Measurements from ENCODE around the gene EEF2. TPM values are rescaled to one million over a fixed set of nuclear protein-coding genes. Genes with fewer than 3 reads are reported as not detected.
A peak's percentile ranks its signal among the peaks of the same experiment; 100 is the strongest.

The EEF2 gene
- total RNA-seq, 1 experiment from 2014 or later, result 3,615 TPM

- H4K20me1 ChIP-seq (ENCODE audit: control insufficient read depth, insufficient read depth, insufficient read length), result no peaks in the 10 kb centered on the region
- Mint-ChIP-seq H3K27ac (peak overlapping the region; percentile 98 to 99 (median 99); a peak in 6 of 7 replicates), H3K4me3 (peak overlapping the region; percentile 94 to 95), H3K4me1 (peaks cover 22 to 31% of the 10 kb centered on the region in 2 experiments), H3K36me3 (ENCODE audit: insufficient read depth in 1 of 3, low read depth in 3 of 3) (peaks cover 16 to 46% (median 35%) of the 10 kb centered on the region in 3 experiments; a peak in 6 of 7 replicates), H3K9me3 (no peaks in the 10 kb centered on the region), H3K27me3 (ENCODE audit: low read depth) (peaks cover 2% of the 10 kb centered on the region)
- H4K5ac ChIP-seq (ENCODE audit: insufficient read length, low read depth, low read length), result no peak overlapping the region
- H2AK5ac ChIP-seq (ENCODE audit: insufficient read length, low read length), result no peak overlapping the region
- H2BK15ac ChIP-seq (ENCODE audit: low read depth, low read length), result no peak overlapping the region
- no peak overlapping the region; the same call in 1 of the 2 replicates for H3K4ac ChIP-seq (ENCODE audit: low read depth, low read length)
- H4K8ac ChIP-seq (replicated peaks; ENCODE audit: insufficient read length, low read depth, low read length), result no peak overlapping the region
- no peak overlapping the region for H3T11ph ChIP-seq (ENCODE audit: low read length)
- H2BK120ac ChIP-seq (ENCODE audit: low read depth, low read length, poor library complexity, severe bottlenecking), result no peak overlapping the region
- peaks cover 7% of the 10 kb centered on the region for H3K79me1 ChIP-seq (ENCODE audit: insufficient read depth, low read depth, low read length, poor library complexity, severe bottlenecking)
- H3K4me1 ChIP-seq (ENCODE audit: insufficient read depth, low read length), result peaks cover 2% of the 10 kb centered on the region; the same call in 1 of the 2 replicates
- no peak for DNase-seq
- H3K4me2 ChIP-seq (ENCODE audit: insufficient read depth, insufficient read length, low read length), result peak overlapping the region; percentile 96
- H2BK12ac ChIP-seq (ENCODE audit: insufficient read length, low read depth, low read length), result no peak overlapping the region
- TF ChIP-seq CTCF (conservative IDR thresholded peaks at IDR 0.05), result no peak
- no peak overlapping the region for H3K56ac ChIP-seq (ENCODE audit: insufficient read length, low read depth, low read length)
- H3K23me2 ChIP-seq (ENCODE audit: insufficient read length, low read depth, low read length, poor library complexity, severe bottlenecking), result peaks cover 13% of the 10 kb centered on the region
- no peaks in the 10 kb centered on the region for H3K27me3 ChIP-seq (ENCODE audit: insufficient read depth, low read length)
- H2BK5ac ChIP-seq (ENCODE audit: insufficient read length, low read length), result no peak overlapping the region
- H3K14ac ChIP-seq (ENCODE audit: insufficient read depth, low read length), result peak overlapping the region; percentile 88; the same call in 1 of the 2 replicates
- no peak overlapping the region for H4K91ac ChIP-seq (ENCODE audit: insufficient read length, low read depth, low read length)
- H3K23ac ChIP-seq (ENCODE audit: insufficient read length, low read depth, low read length), result no peak overlapping the region
- H2BK20ac ChIP-seq (ENCODE audit: low read depth, low read length, poor library complexity, severe bottlenecking), result no peak overlapping the region
- H2AFZ ChIP-seq (ENCODE audit: low read length), result no peak overlapping the region
- H3K27ac ChIP-seq (ENCODE audit: insufficient read length, low read depth, low read length), result no peak overlapping the region
- WGBS (ENCODE audit: extremely low coverage, insufficient read length, low lambda C conversion rate), result no CpG with 5 or more reads among the region's 22 CpGs
- H3K9ac ChIP-seq (ENCODE audit: extremely low read depth, insufficient read length, low read length), result peak overlapping the region; percentile 78
- H3K18ac ChIP-seq (ENCODE audit: insufficient read length, low read depth, low read length), result peak overlapping the region; percentile 91
- no peaks in the 10 kb centered on the region for H3K9me3 ChIP-seq (ENCODE audit: control insufficient read depth, low read depth, low read length)
- H3K79me2 ChIP-seq (ENCODE audit: insufficient read depth, low read length), result peaks cover 13% of the 10 kb centered on the region; the same call in 1 of the 2 replicates
Observed at GRCh38 chr19:3970313-3970807, 14.9 kb downstream of the EEF2 start.

Measured in H9 (cell line).